C4-2B (cell line): ENCODE results near the gene ZNF837.

Experiments
- CTCF ChIP-seq: fragments of 450-650 bp; conservative IDR thresholded peaks from 2 replicates; pipeline ENCODE4 v1.5.1; 2017; ENCODE audit warnings: mild to moderate bottlenecking
- ZFX ChIP-seq: fragments of 450-650 bp; IDR thresholded peaks from 2 replicates; pipeline ENCODE4 v1.6.1; 2017

- TF ChIP-seq CTCF: no peak
- no peak for TF ChIP-seq ZFX
These were observed 51.8 kb downstream of the ZNF837 start for GRCh38 chr19:58328999-58329398.
